Right lobe of liver (tissue), 4 donors: ENCODE data around the gene PTGDS.

Source experiments
- CTCF ChIP-seq, 4 donors: fragments of 200-600 bp in 3 of 4; fragments of 450-650 bp in 1 of 4; IDR thresholded peaks; one replicate each; pipeline versions ENCODE4 v1.5.1 to v1.8.0; 2016 to 2022; ENCODE audit warnings: antibody characterized with exemption in 4 of 4, mild to moderate bottlenecking in 2 of 4
- POLR2A ChIP-seq: fragments of 450-650 bp; IDR thresholded peaks from one replicate; pipeline ENCODE4 v1.6.1; 2017; ENCODE audit warnings: antibody characterized with exemption, mild to moderate bottlenecking
- donor health status: DM: no; HTN: no; CAD: no.
- donor health status: DM: no; HTN: no; CAD: no.
- donor health status: DM: no; HTN: yes; CAD: no.

- TF ChIP-seq CTCF (IDR thresholded peaks at IDR 0.05) (no peak), POLR2A (no peak)
These were observed 23.1 kb downstream of the PTGDS start for GRCh38 chr9:137000177-137000930.
